GM19395 (cell line): ENCODE data around the gene STX16.

Experiments used
- ATAC-seq: cut with Tn5 transposase; IDR thresholded peaks from one replicate; pipeline ENCODE4 v1.9.1; 2021; ENCODE audit warnings: mild to moderate bottlenecking, moderate library complexity; ENCODE audit not compliant: unreplicated experiment

STX16 gene

DNA sequence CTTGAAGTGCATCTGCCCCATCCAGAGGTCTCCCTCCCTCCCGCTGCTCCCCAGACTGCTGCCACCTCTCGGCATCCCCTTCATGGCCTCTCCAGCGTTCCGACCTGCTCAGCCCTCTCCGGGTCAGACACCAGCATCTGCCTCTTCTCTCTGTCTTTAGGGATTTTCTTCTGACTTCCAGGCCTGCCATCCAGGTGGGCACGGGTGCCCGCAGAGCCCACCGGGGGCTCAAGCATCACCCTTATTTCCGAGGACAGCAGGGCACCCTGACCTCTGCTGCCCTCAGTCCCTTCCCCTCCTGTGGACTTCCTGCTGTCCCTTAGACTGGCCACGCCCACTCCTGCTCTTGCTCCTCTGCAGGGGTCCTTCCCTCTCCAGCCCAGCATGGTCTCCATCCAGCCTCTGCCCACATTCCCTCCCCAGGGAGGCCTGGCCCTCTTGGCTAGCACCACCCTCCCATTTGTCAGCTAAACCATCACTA, 44.9 kb downstream of the STX16 start:
- no peak for ATAC-seq

DNA sequence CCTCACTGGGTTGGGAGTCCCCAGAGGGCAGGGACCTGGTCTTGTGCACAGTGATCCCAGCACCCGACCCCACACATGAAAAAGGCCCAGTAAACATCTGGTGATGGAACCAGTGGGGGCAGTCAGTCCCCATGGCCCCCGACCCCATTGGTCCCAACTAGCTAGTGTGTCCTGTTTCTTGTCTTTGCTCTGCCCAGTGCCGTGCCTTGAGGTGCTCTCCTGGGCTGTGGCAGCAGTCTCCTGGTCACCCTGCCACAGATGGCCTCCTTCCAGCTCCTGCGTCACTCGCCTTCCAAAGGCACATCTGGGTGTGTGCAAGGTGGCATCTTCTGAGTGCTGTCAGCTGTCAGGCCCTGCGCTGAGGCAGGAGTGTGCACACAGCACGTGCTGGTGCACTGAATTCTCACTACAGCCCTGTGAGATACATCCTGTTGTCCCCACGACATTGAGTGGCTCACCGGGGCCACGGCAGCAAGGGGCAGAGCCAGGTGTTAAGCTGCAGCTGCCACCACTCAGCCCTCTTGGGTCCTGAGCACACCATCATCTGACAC, 45.4 kb downstream of the STX16 start:
- ATAC-seq, result no peak

DNA sequence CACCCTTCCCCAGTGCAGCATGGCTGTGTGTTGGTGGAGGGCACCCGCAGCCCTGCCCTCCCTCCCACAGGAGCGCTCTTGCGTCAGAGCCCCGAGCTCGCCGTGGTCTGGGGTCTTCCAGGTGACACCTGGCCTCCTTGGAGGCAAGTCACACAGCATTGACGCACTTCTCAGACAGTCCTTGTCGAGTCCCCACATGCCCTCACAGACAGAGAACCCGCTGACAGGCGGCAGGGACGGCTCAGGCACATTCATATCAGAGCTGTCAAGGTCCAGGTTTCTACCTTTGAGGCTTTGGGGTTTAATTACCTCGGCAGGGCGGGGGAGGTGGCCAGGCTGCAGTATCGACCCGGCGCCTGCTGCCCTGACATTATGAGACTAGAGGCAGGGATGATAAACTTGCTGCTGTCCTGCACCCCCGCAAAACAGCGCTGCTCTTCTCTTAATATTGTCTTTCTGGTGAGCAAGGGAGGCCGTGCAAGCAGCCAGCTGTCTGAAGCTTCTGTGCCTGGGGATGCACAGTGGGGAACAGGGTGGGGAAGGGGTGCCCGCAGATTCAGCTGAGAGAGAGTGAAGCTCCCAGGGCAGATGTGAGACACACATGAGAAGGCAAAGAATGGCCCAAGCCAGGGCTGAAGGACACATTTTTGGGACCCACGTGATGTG, 46.3 kb downstream of the STX16 start:
- no peak for ATAC-seq

DNA sequence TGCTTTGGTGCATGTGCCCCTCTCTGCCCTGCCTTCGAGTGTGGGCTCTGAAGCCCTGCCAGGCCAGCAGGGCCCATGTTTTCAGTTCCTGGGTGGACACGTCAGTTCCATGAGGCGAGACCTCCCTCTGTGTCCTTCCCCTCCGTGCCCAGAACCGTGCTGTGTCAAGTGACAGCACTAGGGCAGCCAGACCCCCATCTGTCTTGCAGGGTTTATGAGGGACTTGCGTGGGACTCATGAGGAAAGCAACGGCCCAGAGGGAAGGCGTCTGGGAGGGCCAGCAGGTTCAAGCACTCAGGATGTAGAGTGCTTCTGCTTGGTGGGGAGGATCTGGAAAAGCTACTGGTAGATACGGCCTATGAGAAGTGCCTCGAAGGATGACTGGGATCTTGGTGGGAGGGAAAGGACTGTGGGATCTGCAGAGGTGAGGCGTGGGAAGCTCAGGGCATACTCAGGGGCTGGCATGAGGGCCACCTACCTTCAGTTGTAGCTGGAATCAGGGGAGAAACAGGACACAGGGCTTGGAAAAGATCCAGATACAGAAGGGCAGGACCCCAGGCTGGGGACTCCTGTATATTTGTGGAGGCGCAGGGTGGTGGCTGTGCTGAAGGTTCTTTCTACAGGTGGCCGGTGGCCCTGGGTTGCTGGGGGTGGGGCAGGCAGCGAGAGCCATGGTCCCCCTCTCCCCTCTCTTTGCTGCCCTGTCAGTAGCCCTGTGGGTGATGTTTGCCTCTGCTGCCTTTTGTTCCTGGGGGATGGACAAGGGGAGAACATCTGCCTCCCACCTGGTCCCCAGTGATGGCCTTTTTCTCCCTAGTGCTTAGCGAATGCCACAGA, 47.0 kb downstream of the STX16 start:
- no peak for ATAC-seq

DNA sequence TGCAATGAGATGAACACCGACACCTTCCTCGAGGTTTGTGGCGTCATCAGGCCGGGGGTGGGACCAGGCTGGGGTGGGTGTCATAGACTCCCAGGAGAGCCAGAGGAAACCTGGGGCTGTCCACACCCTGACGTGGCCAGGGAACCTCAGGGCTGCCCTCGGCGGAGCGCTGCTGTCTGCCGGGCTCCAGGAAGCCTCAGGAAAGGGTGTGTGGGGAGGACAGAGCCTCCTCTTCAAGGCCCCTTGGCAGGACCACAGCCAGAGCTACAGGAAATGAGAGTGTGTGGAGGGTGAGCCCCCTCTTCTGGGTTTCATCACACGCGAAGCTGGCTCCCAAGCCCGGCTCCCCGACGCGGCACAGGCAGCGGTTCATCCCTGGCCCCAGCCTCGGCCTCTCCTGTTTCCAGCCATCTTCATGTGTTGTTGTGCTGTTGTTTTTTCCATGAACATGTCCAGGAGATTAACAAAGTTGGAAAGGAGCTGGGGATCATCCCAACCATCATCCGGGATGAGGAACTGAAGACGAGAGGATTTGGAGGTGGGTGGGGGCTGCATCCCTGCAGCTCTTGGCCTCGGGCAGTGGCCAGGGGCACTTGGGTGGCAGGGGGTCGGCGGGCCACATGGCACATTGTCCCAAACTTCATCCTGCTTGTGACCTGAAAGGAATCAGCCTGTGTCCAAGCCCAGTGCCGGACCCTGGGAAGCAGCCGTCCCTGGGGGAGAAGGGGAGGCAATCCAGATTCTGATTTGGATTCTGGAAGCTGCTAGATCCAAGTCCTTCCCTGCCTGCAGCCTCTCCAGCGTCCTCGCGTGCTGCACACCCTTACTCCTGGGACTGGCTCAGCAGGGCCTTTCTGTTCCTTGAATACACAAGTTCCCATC, 47.9 kb downstream of the STX16 start:
- ATAC-seq, result no peak

DNA sequence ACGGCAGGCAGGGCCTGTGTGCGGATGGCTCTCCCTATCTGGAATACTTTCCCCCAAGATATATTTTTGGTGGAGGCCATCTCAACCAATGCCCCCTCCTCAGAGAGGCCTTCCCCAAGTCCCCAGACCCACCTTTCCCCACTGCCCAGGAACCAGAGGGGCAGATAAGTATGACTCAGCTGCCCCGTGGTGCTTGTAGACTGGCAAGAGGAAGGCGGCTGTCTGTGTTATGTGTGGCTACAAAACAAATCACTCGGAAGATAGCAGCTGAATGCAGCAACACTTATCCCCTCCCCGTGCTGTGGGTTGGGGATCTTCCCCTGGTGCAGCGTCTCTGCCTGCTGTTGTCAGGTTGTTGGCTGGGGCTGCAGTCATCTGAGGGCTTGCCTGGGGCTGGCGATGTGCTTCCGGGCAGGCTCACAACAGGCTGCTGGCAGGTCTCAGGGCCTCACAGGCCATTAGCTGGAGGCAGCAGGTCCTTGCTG, 48.6 kb downstream of the STX16 start:
- no peak for ATAC-seq

DNA sequence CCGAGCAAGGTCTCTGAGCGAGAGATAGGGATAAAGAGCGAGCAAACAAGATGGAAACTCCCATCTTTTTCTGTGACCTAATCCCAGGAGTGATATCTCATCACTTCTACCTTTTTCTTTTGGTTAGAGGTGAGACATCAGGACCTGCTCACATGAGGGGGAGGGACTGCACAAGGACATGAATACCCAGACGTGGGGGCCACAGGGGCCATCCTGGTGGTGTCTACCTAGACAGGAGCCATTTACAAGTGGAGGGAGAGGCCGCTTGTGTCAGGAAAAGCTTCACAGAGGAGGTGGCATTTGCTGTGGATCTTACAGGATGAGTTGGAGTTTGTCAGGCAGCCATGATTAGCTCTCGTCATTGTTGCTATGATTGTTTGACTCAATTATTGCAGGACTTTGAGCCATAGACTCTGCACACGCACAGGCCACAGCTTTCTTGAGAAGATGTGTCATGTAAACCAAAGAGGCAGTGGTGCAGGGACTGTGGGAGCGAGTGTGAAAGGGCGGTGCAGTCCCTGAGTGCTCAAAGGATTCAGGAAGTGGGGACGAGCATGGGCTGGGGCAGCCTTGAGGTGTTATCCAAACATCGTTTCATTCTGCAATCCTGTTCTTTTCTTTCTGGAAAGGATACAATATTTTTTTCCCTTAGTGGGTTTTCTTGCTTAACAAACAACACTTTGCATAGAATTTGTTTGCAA, 49.2 kb downstream of the STX16 start:
- ATAC-seq, result no peak

DNA sequence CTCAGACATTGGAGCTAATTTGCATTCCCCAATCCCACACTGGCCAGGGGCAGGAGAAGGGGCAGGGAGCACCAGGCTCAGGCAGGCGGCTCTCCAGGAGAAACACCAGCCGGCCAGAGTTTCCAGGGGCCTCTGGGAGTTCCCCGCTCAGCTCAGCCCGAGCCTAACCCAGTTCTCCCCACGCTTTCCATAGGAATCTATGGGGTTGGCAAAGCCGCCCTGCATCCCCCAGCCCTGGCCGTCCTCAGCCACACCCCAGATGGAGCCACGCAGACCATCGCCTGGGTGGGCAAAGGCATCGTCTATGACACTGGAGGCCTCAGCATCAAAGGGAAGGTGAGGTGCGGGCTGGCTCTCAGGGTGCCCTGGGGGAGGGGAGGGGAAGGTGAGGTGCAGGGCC, 49.7 kb downstream of the STX16 start:
- ATAC-seq, result no peak

DNA sequence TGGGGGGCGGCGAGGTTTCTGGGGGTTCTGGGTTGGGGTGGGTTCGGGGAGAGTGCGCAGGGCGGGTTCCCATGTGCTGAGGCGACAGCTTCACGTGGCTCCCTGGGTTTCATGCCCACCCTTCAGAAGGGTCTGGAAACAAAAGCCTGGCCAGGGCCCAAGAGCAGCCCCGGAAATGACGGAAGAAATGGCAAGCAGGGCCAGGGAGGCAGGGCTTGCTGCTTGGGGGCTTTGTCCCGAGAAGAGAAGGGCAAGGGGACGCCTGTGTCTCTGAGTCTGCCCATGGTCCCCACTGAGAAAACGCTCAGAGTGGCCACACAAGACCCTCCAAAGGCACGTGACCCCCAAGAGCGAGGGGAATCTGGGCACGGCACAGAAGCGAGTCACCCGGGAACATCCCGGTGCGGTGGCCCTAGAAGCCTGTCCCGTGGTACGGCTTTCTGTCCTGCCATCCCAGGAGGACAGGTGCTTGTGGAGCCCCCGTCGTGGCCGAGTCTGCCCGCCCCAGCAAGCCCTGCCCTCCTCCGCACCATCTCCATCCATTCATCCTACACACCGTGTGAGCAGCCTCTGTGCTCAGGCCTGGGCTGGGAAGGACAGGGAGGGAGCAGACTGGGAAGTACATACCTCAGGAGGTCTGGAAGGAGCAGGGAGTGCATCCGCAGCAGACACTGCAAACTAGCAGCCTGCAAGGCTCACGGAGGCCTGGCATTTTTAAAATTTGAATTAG, 50.5 kb downstream of the STX16 start:
- ATAC-seq, result no peak

DNA sequence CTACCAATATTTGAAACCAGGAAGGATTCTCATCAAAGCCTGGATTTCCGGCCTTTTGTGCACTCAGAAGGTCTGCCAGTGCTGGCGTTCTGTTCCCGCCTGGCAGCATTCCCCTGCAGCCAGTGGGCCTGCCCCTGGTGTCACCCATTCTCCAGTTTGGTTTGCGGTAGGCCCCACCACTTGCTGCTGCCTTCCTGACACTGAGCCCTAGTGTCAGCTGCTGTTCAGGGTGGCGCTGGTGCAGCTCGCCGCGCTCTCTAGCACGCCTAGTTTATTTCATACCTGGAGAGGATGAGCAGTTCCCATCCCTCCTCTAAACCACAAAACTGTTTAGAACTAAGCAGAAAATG, 51.1 kb downstream of the STX16 start:
- ATAC-seq, result no peak

DNA sequence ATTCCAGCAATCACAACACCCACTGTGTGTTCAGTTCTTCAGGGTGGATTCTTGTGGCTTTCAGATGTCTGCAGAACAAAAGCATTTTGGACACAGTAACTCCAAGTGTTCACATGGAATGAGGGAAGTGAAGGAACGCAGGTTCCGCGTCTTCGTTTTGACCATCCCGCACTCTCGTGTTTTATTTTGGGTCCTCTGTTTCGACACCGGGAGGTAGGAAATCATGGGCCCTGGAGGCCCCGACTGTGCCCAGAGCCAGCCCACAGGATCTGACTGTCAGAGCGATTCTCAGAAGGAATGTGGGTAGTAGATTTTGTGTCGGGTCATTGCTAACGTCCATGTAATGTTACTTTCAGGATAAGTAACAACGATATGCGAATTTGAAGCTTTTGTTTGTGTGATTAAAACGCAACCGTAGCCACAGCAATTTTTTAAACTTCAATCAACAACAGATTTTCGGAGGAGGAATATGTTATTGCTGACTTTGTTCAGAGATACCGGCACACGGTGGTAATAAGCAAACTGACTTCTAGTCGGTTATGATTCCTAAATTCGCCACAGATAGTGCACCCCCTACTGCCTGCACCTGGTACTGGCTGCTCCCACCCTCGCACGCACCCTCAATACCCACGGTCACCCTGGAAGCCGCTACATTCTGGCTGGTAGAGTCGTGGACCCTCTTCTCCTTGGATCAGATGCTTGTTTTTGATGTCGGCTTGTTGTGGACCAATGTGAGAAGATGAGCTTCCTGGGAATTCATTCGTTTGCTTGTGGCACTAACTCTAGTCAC, 52.0 kb downstream of the STX16 start:
- no peak for ATAC-seq

DNA sequence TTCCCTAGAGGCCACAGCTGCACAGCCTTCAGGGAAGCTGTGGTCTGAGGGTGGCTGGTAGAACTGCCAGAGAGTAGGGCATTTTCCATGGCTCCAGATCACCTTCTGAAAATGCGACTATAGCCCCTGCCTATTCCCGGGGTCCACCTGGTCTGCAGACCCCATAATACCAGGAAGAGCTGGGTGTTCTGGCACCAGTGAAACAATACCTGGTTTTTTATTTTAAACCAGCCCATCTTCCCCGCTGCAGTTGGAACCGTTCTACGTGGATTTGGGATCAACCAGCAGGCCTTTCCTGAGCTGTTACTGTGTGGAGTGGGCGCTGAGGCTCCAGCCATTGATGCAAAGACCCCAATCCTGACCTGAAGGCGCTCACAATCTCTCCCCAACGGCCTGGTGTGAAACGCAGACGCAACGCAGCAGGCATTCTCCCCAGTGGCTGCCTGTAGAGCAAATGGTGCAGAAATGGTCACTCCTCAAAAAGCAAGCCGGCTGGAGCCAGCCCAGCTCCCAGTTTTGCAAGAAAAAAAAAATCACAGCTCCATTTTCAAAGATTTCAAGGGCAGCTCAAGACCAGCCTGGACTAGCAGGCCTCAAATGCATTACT, 52.8 kb downstream of the STX16 start:
- ATAC-seq, result no peak

DNA sequence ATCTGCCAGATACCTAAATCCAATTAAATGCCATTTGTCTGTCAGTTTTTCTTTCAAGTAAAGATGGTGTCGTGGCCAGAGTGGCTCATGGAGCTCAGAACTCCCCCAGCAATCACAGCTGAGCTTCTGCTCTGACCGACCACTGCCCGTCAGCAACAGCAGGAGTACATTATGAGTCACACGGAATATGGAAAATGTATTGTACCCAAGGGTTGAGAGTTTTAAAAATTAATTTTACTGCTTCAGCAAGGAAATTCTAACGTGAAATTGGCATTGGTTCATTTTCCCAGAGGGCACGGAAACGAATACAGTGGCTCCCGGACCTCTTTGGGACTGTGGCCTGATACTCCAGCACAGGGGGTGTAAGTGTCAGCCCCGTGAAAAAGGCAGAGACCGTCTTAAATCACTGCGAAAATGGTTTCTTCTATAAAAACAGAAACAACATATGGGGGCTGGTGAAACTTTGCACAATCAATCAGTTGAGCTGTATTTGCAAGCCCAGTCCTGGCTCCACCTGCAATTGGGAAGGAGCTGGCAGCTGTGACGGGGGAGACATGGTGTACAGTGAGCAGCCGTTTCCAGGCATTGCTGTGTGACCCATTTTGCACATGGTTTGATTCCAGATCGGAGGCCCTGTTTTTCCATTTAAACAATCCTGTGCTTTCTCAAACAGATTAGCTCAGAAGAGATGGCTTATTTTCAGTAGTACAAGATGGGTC, 54.3 kb downstream of the STX16 start:
- ATAC-seq, result no peak

DNA sequence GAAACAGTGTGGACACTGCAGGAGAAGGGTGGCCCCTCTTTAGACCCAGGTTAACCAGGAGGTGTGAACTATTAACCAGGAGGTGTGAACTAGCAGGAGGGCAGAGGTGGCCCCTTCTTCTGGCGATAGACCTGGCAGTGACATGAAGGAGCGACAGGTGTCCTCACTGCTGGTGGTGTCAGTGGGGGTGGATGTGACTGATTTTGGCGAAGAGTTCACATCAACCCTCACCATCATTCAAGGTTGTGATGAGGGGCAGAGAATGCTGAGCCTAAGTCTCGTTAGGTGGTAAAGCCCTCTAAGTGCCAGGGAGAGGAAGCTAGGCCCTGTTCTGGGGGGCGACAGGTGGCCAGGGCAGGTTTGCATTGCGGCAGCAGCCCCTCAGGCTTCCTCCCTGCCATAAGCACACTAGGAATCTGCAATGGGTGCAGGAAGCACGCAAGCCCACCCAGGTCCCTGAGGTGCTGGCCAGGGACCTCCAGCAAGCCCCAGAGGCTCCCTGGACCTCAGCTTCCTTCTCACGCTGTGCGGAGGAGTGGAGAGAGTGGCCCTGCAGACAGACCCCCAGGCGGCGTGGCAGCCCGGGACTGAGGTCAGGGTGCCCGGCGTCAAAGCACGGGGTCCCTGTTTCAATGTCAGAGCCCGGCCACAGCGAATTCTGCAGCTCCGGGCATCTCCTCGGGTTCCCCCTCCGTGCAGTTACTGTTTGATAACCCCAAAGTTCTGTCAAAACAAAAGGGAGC, 55.2 kb downstream of the STX16 start:
- ATAC-seq, result no peak

DNA sequence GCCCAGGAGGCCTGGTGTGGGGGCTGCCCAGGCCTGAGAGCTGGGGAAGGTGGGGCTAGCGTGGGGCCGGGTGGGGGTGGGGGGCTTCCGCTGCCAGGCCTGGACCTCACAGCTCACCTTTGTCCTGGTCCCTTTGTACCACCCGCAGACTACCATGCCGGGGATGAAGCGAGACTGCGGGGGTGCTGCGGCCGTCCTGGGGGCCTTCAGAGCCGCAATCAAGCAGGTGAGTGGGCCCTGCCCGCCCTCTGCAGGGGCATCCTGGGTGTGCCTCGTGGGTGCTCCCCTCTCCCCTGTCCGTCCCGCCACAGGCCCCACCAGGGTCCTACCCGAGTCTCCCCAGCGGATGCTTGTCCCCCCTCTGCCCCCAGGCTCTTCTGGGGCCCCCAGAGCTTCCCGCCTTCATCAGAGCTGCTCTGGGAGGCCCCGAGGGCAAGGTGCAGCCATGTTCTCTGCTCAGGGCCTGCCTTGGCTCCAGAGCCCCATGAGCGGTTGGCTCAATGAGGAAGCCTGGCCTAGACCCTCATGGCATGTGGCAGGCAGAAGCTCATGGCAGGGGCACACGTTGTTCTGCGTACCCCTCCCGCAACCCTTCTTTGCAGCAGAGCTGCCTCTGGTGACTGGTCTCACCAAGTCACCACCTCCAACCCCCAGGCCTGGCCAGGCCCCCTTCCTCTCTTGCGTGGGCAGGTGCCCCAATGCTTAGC, 56.0 kb downstream of the STX16 start:
- no peak for ATAC-seq

DNA sequence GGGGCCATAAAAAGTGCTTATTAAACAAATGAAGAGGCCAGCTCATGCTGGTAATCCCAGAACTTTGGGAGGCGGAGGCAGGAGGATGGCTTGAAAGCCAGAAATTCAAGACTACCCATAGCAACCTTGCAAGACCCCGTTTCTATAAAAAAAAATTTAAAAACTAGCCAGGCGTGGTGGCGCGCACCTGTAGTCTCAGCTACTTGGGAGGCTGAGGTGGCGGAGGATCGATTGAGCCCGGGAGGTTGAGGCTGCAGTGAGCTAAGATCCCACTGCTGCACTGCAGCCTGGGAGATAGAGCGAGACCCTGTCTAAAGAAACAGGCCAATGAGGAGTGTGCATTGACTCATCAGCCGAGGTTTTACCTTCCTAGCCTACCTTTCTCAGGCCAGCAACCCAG, 56.7 kb downstream of the STX16 start:
- no peak for ATAC-seq
